Erythroblast (primary cell): ENCODE results near the gene MSMB.

Experiments
- GATA1 ChIP-seq: IDR thresholded peaks from 2 replicates; pipeline ENCODE4 v1.6.1; 2011; ENCODE audit warnings: low read depth, mild to moderate bottlenecking, control low read depth, low read length, moderate library complexity
- POLR2A ChIP-seq: IDR thresholded peaks from 2 replicates; pipeline ENCODE4 v1.6.1; 2011; ENCODE audit warnings: mild to moderate bottlenecking, low read length

GRCh38 chr10:46055771-46056170 is 9.7 kb upstream of the MSMB start:
- no peak for TF ChIP-seq POLR2A
- no peak for TF ChIP-seq GATA1
